GM06990 (cell line): Measurements from ENCODE around the gene ACOX3.

ENCODE experiments used
- DNase-seq: peaks from one replicate; pipeline ENCODE4 v3.0.0-alpha.2; 2011; ENCODE audit not compliant: insufficient read length; ENCODE audit errors: extremely low read depth
- H3K27me3 ChIP-seq: replicated peaks from 2 replicates; pipeline ENCODE4 v1.6.0; 2011; ENCODE audit warnings: low read length; ENCODE audit not compliant: control insufficient read depth, insufficient read depth
- H3K36me3 ChIP-seq: 2 replicates; pipeline ENCODE4 v1.5.1; 2011; ENCODE audit warnings: low read length; ENCODE audit not compliant: control insufficient read depth, insufficient read depth
- H3K4me3 ChIP-seq: replicated peaks from 2 replicates; pipeline ENCODE4 v1.5.1; 2011; ENCODE audit warnings: low read depth, mild to moderate bottlenecking, control low read depth, low read length
- CTCF ChIP-seq: IDR thresholded peaks from 2 replicates; pipeline ENCODE4 v1.5.1; 2011; ENCODE audit warnings: low read length, control low read depth, mild to moderate bottlenecking, inconsistent platforms; ENCODE audit not compliant: insufficient read depth, poor library complexity, severe bottlenecking

Gene ACOX3

GRCh38 chr4:8362483-8362882, 78.0 kb downstream of the ACOX3 start:
- H3K36me3 ChIP-seq = no peaks in the 10 kb centered on the region; the same call in 1 of the 2 replicates
- H3K27me3 ChIP-seq = no peaks in the 10 kb centered on the region
- H3K4me3 ChIP-seq = no peak overlapping the region
- TF ChIP-seq CTCF = no peak
- DNase-seq = no peak

GRCh38 chr4:8359193-8359592, 81.3 kb downstream of the ACOX3 start:
- DNase-seq = no peak
- no peaks in the 10 kb centered on the region for H3K27me3 ChIP-seq

GRCh38 chr4:8356856-8357255, 83.7 kb downstream of the ACOX3 start:
- Histone ChIP-seq H3K27me3 (no peaks in the 10 kb centered on the region), H3K4me3 (no peak overlapping the region), H3K36me3 (no peaks in the 10 kb centered on the region)
- TF ChIP-seq CTCF = no peak
- DNase-seq = no peak

More at GRCh38 chr4:8359193-8359592, 81.3 kb downstream of the ACOX3 start:
- no peak for TF ChIP-seq CTCF
- Histone ChIP-seq H3K36me3 (no peaks in the 10 kb centered on the region), H3K4me3 (no peak overlapping the region)

GRCh38 chr4:8355864-8356565, 84.5 kb downstream of the ACOX3 start:
- Histone ChIP-seq H3K4me3 (no peak overlapping the region), H3K27me3 (no peaks in the 10 kb centered on the region), H3K36me3 (no peaks in the 10 kb centered on the region)
- no peak for TF ChIP-seq CTCF
- DNase-seq = no peak

- no peak for TF ChIP-seq CTCF
- H3K36me3 ChIP-seq = no peaks in the 10 kb centered on the region
- no peaks in the 10 kb centered on the region for H3K27me3 ChIP-seq
- no peak for DNase-seq
- no peak overlapping the region for H3K4me3 ChIP-seq
Observed at GRCh38 chr4:8355306-8355705, 85.2 kb downstream of the ACOX3 start.
